Fibroblast of skin of right biceps (primary cell): ENCODE results near the gene RALGAPB.

Source experiments
- DNase-seq: peaks from one replicate; pipeline ENCODE4 v3.0.0-alpha.2; 2013

The RALGAPB gene

GRCh38 chr20:38551056-38551626 is 78.5 kb downstream of the RALGAPB start:
- DNase-seq, result no peak

GRCh38 chr20:38554986-38555385 is 82.3 kb downstream of the RALGAPB start:
- no peak for DNase-seq

DNA sequence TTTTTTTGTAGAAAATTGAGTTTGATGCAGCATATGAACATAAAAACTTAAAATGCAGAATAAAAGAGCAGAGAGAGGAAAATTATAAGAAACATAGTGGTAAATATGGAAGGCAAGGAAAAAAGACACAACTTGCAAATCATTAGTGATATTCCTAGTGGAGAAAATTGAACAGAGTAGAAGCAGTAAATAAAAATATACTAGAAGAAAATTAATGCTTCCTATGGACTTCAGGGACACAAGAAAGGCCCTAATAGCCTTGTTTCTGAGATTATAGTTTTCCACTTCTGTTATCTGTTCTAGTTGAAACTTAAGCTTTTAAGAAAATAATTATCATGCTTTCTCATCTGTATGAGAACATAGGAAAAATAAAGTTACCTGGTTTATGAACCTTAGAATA is 82.8 kb downstream of the RALGAPB start:
- no peak for DNase-seq

- no peak for DNase-seq
Measured at GRCh38 chr20:38557174-38557573, 84.5 kb downstream of the RALGAPB start.

- DNase-seq, result no peak
Measured at GRCh38 chr20:38558596-38559360, 86.1 kb downstream of the RALGAPB start.

- DNase-seq, result peak; percentile 26
Measured at GRCh38 chr20:38559764-38560163, 87.1 kb downstream of the RALGAPB start.

GRCh38 chr20:38563802-38564431 is 91.3 kb downstream of the RALGAPB start:
- DNase-seq, result no peak

- no peak for DNase-seq
Measured at GRCh38 chr20:38564680-38565079, 92.0 kb downstream of the RALGAPB start.

- no peak for DNase-seq
Measured at GRCh38 chr20:38566036-38566598, 93.5 kb downstream of the RALGAPB start.

- no peak for DNase-seq
Measured at GRCh38 chr20:38569747-38570525, 97.3 kb downstream of the RALGAPB start.

DNA sequence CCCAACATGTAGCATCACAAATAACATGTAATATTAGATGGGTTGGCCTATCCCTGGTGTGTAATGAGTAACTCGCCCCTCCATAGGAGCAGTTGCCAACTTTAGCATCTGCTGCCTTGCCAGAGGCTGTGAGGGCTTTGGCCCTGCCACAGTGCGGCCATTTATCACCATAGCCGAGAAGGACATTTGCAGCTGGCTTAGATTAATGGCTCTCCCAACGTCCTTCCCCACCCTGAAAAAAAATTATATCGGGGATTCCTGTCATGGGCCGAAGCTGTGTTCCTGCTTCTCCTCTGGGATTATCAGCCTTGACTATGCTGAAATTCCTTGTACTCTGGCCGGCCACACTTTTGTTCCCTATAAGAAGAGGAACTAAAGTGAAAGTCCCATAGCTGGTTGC is 100.8 kb downstream of the RALGAPB start:
- DNase-seq, result no peak

DNA sequence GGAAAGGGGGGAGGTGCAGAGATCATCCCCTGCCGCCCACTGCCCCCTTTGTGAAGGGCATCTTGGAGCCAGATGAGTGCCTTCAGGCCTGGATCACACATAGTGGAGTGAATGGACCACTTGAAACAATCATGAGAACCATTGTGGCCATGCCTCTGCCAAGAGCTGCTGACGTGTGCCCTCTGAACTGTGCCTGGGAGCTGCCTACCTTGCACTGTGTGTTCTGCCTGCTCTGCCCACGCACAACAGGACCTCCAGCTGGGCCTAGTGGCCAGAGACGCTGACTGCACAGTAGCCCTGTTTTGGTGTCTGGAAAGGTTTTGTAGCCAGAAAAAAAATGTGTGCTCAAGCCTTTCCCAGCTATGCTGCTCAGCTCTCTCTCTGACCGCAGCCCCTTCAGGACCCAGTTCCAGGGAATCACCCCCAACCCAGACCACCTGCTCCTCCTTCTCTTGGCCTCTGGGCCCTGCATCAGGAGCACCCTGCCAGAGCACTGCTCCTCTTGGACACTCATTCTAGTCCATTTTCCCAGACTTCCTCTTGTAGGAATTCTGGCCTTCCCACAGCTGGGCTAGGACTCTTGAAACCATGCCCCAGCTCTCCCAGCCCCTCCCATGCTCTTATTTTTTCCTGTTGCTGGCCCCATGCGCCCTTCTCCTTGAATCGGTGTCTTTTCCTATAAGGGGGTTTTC is 106.7 kb downstream of the RALGAPB start:
- no peak for DNase-seq

DNA sequence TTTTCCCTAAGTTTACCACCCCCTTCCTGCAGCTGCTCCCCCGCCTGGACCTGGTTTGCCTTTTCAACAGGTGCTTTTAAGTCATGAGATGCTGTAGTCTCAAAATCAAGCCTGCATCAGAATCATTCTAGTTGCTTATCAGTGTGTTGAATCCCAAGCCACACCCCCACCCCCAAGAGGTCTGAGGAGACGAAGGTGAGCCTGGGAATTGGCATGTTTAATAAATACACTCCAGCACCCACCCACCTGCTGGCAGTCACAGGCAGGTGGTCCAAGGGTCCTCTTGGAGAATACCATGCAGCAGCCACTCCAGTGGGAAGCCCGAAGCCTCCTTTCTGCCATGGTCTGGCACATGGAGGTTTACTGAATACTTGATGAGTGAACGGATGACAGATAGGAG is 107.3 kb downstream of the RALGAPB start:
- DNase-seq, result no peak

GRCh38 chr20:38581013-38581412 is 108.4 kb downstream of the RALGAPB start, which contains the start of gene ADIG:
TSS of gene ADIG (plus strand) at chr20:38581197. CDS start at chr20:38581251, 54 bp downstream.
- no peak for DNase-seq

- DNase-seq, result no peak
Measured at GRCh38 chr20:38581830-38582358, 109.3 kb downstream of the RALGAPB start.

- no peak for DNase-seq
Measured at GRCh38 chr20:38583306-38583705, 110.7 kb downstream of the RALGAPB start.

GRCh38 chr20:38584099-38584763 is 111.6 kb downstream of the RALGAPB start:
- DNase-seq, result no peak

GRCh38 chr20:38585404-38586180 is 112.9 kb downstream of the RALGAPB start:
- DNase-seq, result no peak

DNA sequence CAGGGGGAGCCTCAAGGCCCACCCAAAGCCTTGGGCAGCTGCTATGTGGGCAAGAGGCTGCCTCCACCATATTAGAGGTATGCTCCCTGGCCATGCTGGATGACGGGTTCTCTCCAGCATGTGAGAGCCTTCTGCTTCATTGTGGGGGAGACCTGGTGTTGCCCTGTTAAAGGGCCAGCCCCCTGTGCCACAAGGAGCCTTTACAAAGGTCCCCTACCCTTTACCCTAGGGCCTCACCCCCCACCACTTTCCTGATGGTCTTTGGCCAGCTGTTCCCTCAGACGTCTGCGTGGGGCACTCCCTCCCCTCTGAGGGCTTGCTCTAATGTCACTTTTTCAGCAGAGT is 113.5 kb downstream of the RALGAPB start:
- no peak for DNase-seq

DNA sequence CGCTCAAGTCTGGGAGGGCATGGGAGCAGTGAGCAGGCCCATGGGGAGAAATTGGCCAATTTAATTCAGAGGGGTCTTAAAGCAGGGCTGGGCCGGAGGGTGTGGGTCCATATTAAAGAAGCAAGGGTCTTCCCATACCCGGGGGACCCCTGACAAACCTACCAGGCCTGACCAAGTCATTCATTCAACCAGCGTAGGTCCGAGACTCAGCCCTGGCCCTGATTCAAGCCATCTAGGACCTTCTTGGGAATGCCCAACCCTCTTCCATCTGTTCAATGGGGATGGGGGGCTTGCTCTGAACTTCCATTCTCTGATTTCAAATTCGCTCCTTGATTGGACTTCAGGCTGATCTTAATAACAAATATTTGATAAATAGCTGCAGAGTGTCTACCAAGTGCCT is 115.7 kb downstream of the RALGAPB start:
- no peak for DNase-seq

DNA sequence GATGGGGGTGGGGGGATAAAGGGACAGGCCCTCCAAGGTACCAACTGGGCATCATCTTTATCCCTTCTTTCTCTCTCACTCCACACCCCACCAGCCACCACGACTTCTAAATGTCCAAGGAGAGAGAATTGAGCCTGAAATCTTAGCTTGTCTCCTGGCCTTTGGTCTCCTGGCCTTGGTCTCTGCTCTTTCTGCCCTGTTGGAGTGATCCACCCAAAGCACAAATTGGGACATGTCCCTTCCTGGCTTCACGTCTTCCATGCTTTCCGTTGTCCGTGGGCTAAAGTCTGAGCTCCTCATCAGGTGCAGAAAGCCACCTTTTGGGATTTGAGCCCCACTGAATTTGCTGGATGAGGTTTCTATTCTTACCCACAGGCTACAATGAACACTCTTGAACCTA is 116.7 kb downstream of the RALGAPB start:
- DNase-seq, result no peak
